ENCODE data around the gene ELOVL7. TPM values are rescaled to one million over a fixed set of nuclear protein-coding genes. Genes with fewer than 3 reads are reported as not detected.
"Not testable (repeated sequence)": the region's sequence is repeated elsewhere in the genome, so short reads cannot be mapped to it uniquely, and the experiment has no call there.

The ELOVL7 gene
- total and polyA plus RNA-seq, 7 experiments from 2014 or later: 0.29 to 2.2 (median 0.48) TPM; not detected in 4

- Mint-ChIP-seq H3K4me3 (no peak overlapping the region), H3K27ac (no peak overlapping the region), H3K27me3 (no peaks in the 10 kb centered on the region), H3K4me1 (no peaks in the 10 kb centered on the region), H3K36me3 (peaks cover 4 to 57% (median 41%) of the 10 kb centered on the region in 5 donors), H3K9me3 (peaks cover 0 to 18% (median 0%) of the 10 kb centered on the region in 11 donors)
- ChIA-PET POLR2A (no interaction called here), CTCF (no interaction called here)
- intact Hi-C loops (cut with micrococcal nuclease): no loop called here
- H3K4me3 ChIP-seq (ENCODE audit: low read length): no peak overlapping the region
- H3K27me3 ChIP-seq (ENCODE audit: control insufficient read depth in 2 of 2, insufficient read depth in 2 of 2, low read length in 2 of 2): no peaks in the 10 kb centered on the region
- DNase-seq (no peak), ATAC-seq (no peak)
- no peaks in the 10 kb centered on the region for H3K36me3 ChIP-seq (ENCODE audit: control insufficient read depth in 2 of 3, insufficient read depth in 3 of 3, low read length in 3 of 3)
- no peaks in the 10 kb centered on the region for H3K4me1 ChIP-seq (ENCODE audit: control insufficient read depth in 2 of 2, insufficient read depth in 2 of 2, low read length in 2 of 2)
- H3K27ac ChIP-seq (ENCODE audit: low read depth, low read length): no peak overlapping the region
- no peaks in the 10 kb centered on the region for H3K9me3 ChIP-seq (ENCODE audit: control insufficient read depth in 2 of 3, low read length in 3 of 3)
Measured at GRCh38 chr5:60886158-60886557, 42.1 kb upstream of the ELOVL7 start.

- ATAC-seq: no peak
- intact Hi-C loops (cut with micrococcal nuclease): loop anchor here in 1 of 2 donors (1.0 kb wide), 1 partner anchor 206 kb away; no protein-coding TSS in a partner anchor
Measured at GRCh38 chr5:60883229-60883628, 39.2 kb upstream of the ELOVL7 start.

GRCh38 chr5:60872892-60873291 is 28.8 kb upstream of the ELOVL7 start:
- CTCF ChIA-PET: no interaction called here
- Mint-ChIP-seq H3K4me3 (no peak overlapping the region), H3K4me1 (no peaks in the 10 kb centered on the region), H3K27ac (no peak overlapping the region), H3K9me3 (peaks cover 0 to 60% (median 22%) of the 10 kb centered on the region in 11 donors), H3K36me3 (peaks cover 0 to 47% (median 40%) of the 10 kb centered on the region in 5 donors), H3K27me3 (no peaks in the 10 kb centered on the region)
- POLR2A ChIA-PET: no interaction called here
- intact Hi-C loops (cut with micrococcal nuclease): no loop called here
- no peak overlapping the region for H3K27ac ChIP-seq (ENCODE audit: low read depth, low read length)
- H3K27me3 ChIP-seq (ENCODE audit: control insufficient read depth in 2 of 2, insufficient read depth in 2 of 2, low read length in 2 of 2): no peaks in the 10 kb centered on the region
- no peaks in the 10 kb centered on the region for H3K4me1 ChIP-seq (ENCODE audit: control insufficient read depth in 2 of 2, insufficient read depth in 2 of 2, low read length in 2 of 2)
- no peak overlapping the region for H3K4me3 ChIP-seq (ENCODE audit: low read length)
- no peak for DNase-seq
- peaks cover 0 to 5% (median 0%) of the 10 kb centered on the region in 3 experiments for H3K9me3 ChIP-seq (ENCODE audit: control insufficient read depth in 2 of 3, low read length in 3 of 3)
- no peaks in the 10 kb centered on the region for H3K36me3 ChIP-seq (ENCODE audit: control insufficient read depth in 2 of 3, insufficient read depth in 3 of 3, low read length in 3 of 3)
- ATAC-seq: no peak

More at GRCh38 chr5:60883229-60883628, 39.2 kb upstream of the ELOVL7 start:
- Histone ChIP-seq H3K4me1 (ENCODE audit: control insufficient read depth in 2 of 2, insufficient read depth in 2 of 2, low read length in 2 of 2) (no peaks in the 10 kb centered on the region), H3K9me3 (ENCODE audit: control insufficient read depth in 2 of 3, low read length in 3 of 3) (no peaks in the 10 kb centered on the region), H3K27ac (ENCODE audit: low read depth, low read length) (no peak overlapping the region), H3K4me3 (ENCODE audit: low read length) (no peak overlapping the region), H3K27me3 (ENCODE audit: control insufficient read depth in 2 of 2, insufficient read depth in 2 of 2, low read length in 2 of 2) (no peaks in the 10 kb centered on the region), H3K36me3 (ENCODE audit: control insufficient read depth in 2 of 3, insufficient read depth in 3 of 3, low read length in 3 of 3) (no peaks in the 10 kb centered on the region)
- ChIA-PET POLR2A (no interaction called here), CTCF (no interaction called here)
- no peak overlapping the region for H3K4me3 Mint-ChIP-seq
- peaks cover 5 to 34% (median 12%) of the 10 kb centered on the region in 11 donors for H3K9me3 Mint-ChIP-seq
- H3K27me3 Mint-ChIP-seq: no peaks in the 10 kb centered on the region
- H3K4me1 Mint-ChIP-seq: no peaks in the 10 kb centered on the region
- DNase-seq: no peak
- H3K27ac Mint-ChIP-seq: no peak overlapping the region
- peaks cover 9 to 37% (median 30%) of the 10 kb centered on the region in 5 donors for H3K36me3 Mint-ChIP-seq

- H3K4me1 Mint-ChIP-seq: no peaks in the 10 kb centered on the region
- H3K4me3 Mint-ChIP-seq: no peak overlapping the region
- H3K36me3 ChIP-seq (ENCODE audit: control insufficient read depth in 2 of 3, insufficient read depth in 3 of 3, low read length in 3 of 3): no peaks in the 10 kb centered on the region
- no peaks in the 10 kb centered on the region for H3K27me3 Mint-ChIP-seq
- H3K36me3 Mint-ChIP-seq: peaks cover 0 to 47% (median 40%) of the 10 kb centered on the region in 5 donors
- DNase-seq: no peak
- H3K4me3 ChIP-seq (ENCODE audit: low read length): no peak overlapping the region
- intact Hi-C loops (cut with micrococcal nuclease): no loop called here
- ATAC-seq: no peak
- H3K27me3 ChIP-seq (ENCODE audit: control insufficient read depth in 2 of 2, insufficient read depth in 2 of 2, low read length in 2 of 2): no peaks in the 10 kb centered on the region
- H3K27ac Mint-ChIP-seq: no peak overlapping the region
- H3K27ac ChIP-seq (ENCODE audit: low read depth, low read length): no peak overlapping the region
- H3K4me1 ChIP-seq (ENCODE audit: control insufficient read depth in 2 of 2, insufficient read depth in 2 of 2, low read length in 2 of 2): no peaks in the 10 kb centered on the region
- peaks cover 0 to 62% (median 19%) of the 10 kb centered on the region in 11 donors for H3K9me3 Mint-ChIP-seq
- ChIA-PET CTCF (no interaction called here), POLR2A (no interaction called here)
- H3K9me3 ChIP-seq (ENCODE audit: control insufficient read depth in 2 of 3, low read length in 3 of 3): peaks cover 0 to 5% (median 0%) of the 10 kb centered on the region in 3 experiments
Measured at GRCh38 chr5:60870857-60871256, 26.8 kb upstream of the ELOVL7 start.

GRCh38 chr5:60860572-60860971 is 16.5 kb upstream of the ELOVL7 start:
- H3K27ac ChIP-seq (ENCODE audit: low read depth, low read length); H3K4me3 ChIP-seq (ENCODE audit: low read length); H3K27ac Mint-ChIP-seq; intact Hi-C loops (cut with micrococcal nuclease); POLR2A ChIA-PET; H3K9me3 ChIP-seq (ENCODE audit: control insufficient read depth in 2 of 3, low read length in 3 of 3); H3K27me3 ChIP-seq (ENCODE audit: control insufficient read depth in 2 of 2, insufficient read depth in 2 of 2, low read length in 2 of 2); H3K4me1 Mint-ChIP-seq; H3K27me3 Mint-ChIP-seq; ATAC-seq; CTCF ChIA-PET; DNase-seq; H3K4me3 Mint-ChIP-seq; H3K36me3 ChIP-seq (ENCODE audit: control insufficient read depth in 2 of 3, insufficient read depth in 3 of 3, low read length in 3 of 3); H3K4me1 ChIP-seq (ENCODE audit: control insufficient read depth in 2 of 2, insufficient read depth in 2 of 2, low read length in 2 of 2): not testable (repeated sequence)
- Mint-ChIP-seq H3K9me3 (peaks cover 0 to 28% (median 12%) of the 10 kb centered on the region in 11 donors), H3K36me3 (peaks cover 0 to 20% (median 5%) of the 10 kb centered on the region in 5 donors)

- Histone ChIP-seq H3K4me3 (ENCODE audit: low read length) (no peak overlapping the region), H3K27me3 (ENCODE audit: control insufficient read depth in 2 of 2, insufficient read depth in 2 of 2, low read length in 2 of 2) (no peaks in the 10 kb centered on the region), H3K36me3 (ENCODE audit: control insufficient read depth in 2 of 3, insufficient read depth in 3 of 3, low read length in 3 of 3) (no peaks in the 10 kb centered on the region), H3K9me3 (ENCODE audit: control insufficient read depth in 2 of 3, low read length in 3 of 3) (no peaks in the 10 kb centered on the region), H3K4me1 (ENCODE audit: control insufficient read depth in 2 of 2, insufficient read depth in 2 of 2, low read length in 2 of 2) (no peaks in the 10 kb centered on the region), H3K27ac (ENCODE audit: low read depth, low read length) (no peak overlapping the region)
- ChIA-PET POLR2A (no interaction called here), CTCF (no interaction called here)
- intact Hi-C loops (cut with micrococcal nuclease): no loop called here
- Mint-ChIP-seq H3K9me3 (peaks cover 0 to 13% (median 7%) of the 10 kb centered on the region in 11 donors), H3K36me3 (peaks cover 0 to 13% (median 3%) of the 10 kb centered on the region in 5 donors), H3K27me3 (no peaks in the 10 kb centered on the region), H3K4me3 (no peak overlapping the region), H3K4me1 (no peaks in the 10 kb centered on the region), H3K27ac (no peak overlapping the region)
- DNase-seq (no peak), ATAC-seq (no peak)
Measured at GRCh38 chr5:60856066-60856465, 12.0 kb upstream of the ELOVL7 start.

- Mint-ChIP-seq H3K4me1 (no peaks in the 10 kb centered on the region), H3K27me3 (peaks cover 0 to 3% (median 0%) of the 10 kb centered on the region in 5 donors), H3K9me3 (peaks cover 0 to 8% (median 2%) of the 10 kb centered on the region in 11 donors), H3K27ac (no peak overlapping the region), H3K36me3 (peaks cover 0 to 6% (median 0%) of the 10 kb centered on the region in 5 donors), H3K4me3 (no peak overlapping the region)
- ATAC-seq (no peak), DNase-seq (no peak)
- intact Hi-C loops (cut with micrococcal nuclease): no loop called here
- Histone ChIP-seq H3K4me3 (ENCODE audit: low read length) (no peak overlapping the region), H3K27me3 (ENCODE audit: control insufficient read depth in 2 of 2, insufficient read depth in 2 of 2, low read length in 2 of 2) (no peaks in the 10 kb centered on the region), H3K4me1 (ENCODE audit: control insufficient read depth in 2 of 2, insufficient read depth in 2 of 2, low read length in 2 of 2) (no peaks in the 10 kb centered on the region), H3K9me3 (ENCODE audit: control insufficient read depth in 2 of 3, low read length in 3 of 3) (no peaks in the 10 kb centered on the region), H3K27ac (ENCODE audit: low read depth, low read length) (no peak overlapping the region), H3K36me3 (ENCODE audit: control insufficient read depth in 2 of 3, insufficient read depth in 3 of 3, low read length in 3 of 3) (no peaks in the 10 kb centered on the region)
- ChIA-PET CTCF (no interaction called here), POLR2A (no interaction called here)
Measured at GRCh38 chr5:60852940-60853339, 8.9 kb upstream of the ELOVL7 start.

Data from naive thymus-derived CD4-positive, alpha-beta T cell (primary cell).